Measurements from ENCODE around the gene SLC35A2. TPM values are rescaled to one million over a fixed set of nuclear protein-coding genes. Genes with fewer than 3 reads are reported as not detected.
"Not testable (repeated sequence)": the region's sequence is repeated elsewhere in the genome, so short reads cannot be mapped to it uniquely, and the experiment has no call there.

SLC35A2 gene
- total RNA-seq, 1 experiment from 2014 or later = 35.0 TPM

- TF ChIP-seq CTCF (IDR thresholded peaks at IDR 0.05 in 2 of 3, conservative IDR thresholded peaks at IDR 0.05 in 1 of 3; ENCODE audit: borderline replicate concordance in 1 of 3, insufficient read depth in 1 of 3, low read depth in 2 of 3, low read length in 2 of 3) = no peak
- no peak for TF ChIP-seq POLR2AphosphoS5 (IDR thresholded peaks at IDR 0.05; ENCODE audit: low read depth, low read length)
- no peak for TF ChIP-seq EZH2 (IDR thresholded peaks at IDR 0.05)
- no peak for TF ChIP-seq FOSL1 (IDR thresholded peaks at IDR 0.05; ENCODE audit: low read depth)
- no peak for TF ChIP-seq MAX (IDR thresholded peaks at IDR 0.05)
- TF ChIP-seq ELF1 (IDR thresholded peaks at IDR 0.05; ENCODE audit: borderline replicate concordance, low read depth) = no peak
- TF ChIP-seq JUND (IDR thresholded peaks at IDR 0.05) = no peak
- TF ChIP-seq YY1 (IDR thresholded peaks at IDR 0.05; ENCODE audit: extremely low read depth, insufficient replicate concordance, low read depth, low read length) = no peak
- TF ChIP-seq SIN3A (IDR thresholded peaks at IDR 0.05; ENCODE audit: low read depth) = no peak
- TF ChIP-seq SP1 (IDR thresholded peaks at IDR 0.05; ENCODE audit: low read depth) = no peak
Observed at GRCh38 chrX:48864210-48864609, 47.2 kb downstream of the SLC35A2 start (continued).

DNA sequence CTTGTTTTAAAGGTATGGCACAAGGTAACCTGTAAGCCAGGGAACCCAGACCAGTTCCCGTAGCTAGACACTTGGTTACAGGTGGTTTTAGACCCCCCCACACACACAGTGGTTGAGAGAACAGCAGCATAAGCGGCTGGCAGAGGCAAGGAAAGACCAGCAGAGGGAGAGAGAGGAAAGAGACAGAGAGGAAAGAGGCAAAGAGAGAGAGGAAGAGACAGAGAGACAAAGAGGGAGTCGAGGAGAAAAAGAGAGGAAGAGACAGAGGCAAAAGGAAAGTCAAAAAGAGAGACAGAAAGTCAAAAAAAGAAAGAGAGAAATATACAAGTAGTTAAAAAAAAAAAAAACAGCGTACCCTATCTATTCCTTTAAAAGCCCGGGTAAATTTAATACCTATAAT lies 56.5 kb downstream of the SLC35A2 start:
- Histone ChIP-seq H3K9me3 (ENCODE audit: control insufficient read depth in 1 of 2, insufficient read depth in 1 of 2, low read depth in 1 of 2, low read length in 2 of 2) (no peaks in the 10 kb centered on the region), H3K9ac (ENCODE audit: low read length) (no peak overlapping the region), H3K79me2 (ENCODE audit: insufficient read depth, low read length) (no peaks in the 10 kb centered on the region), H3K4me2 (ENCODE audit: low read length) (no peak overlapping the region), H3K4me1 (ENCODE audit: control insufficient read depth in 1 of 2, insufficient read depth in 2 of 2, low read length in 2 of 2) (no peaks in the 10 kb centered on the region), H3K9me2 (ENCODE audit: insufficient read depth) (no peaks in the 10 kb centered on the region), H3K27ac (ENCODE audit: low read depth, low read length) (no peak overlapping the region), H3K36me3 (ENCODE audit: control insufficient read depth in 1 of 2, insufficient read depth in 2 of 2, low read length in 2 of 2) (no peaks in the 10 kb centered on the region), H4K20me1 (ENCODE audit: insufficient read depth) (no peaks in the 10 kb centered on the region), H2AFZ (ENCODE audit: low read depth, low read length, poor library complexity, severe bottlenecking) (no peak overlapping the region), H3K27me3 (ENCODE audit: insufficient read depth, low read length) (no peaks in the 10 kb centered on the region), H3K4me3 (replicated peaks in 1 of 2; ENCODE audit: low read depth in 1 of 2, low read length in 2 of 2) (no peak overlapping the region)
- ChIA-PET RAD21 (ENCODE audit: low non-redundant PET in 1 of 2, low total read pairs in 2 of 2, uncharacterized antibody in 2 of 2, unreplicated experiment in 2 of 2) (no interaction called here), CTCF (no interaction called here), POLR2A (no interaction called here)
- TF ChIP-seq RAD21 (IDR thresholded peaks at IDR 0.05; ENCODE audit: low read depth) = peak; percentile 66
- TF ChIP-seq CEBPB (IDR thresholded peaks at IDR 0.05; ENCODE audit: low read depth) = no peak
- TF ChIP-seq CBX3 (IDR thresholded peaks at IDR 0.05; ENCODE audit: low read depth) = 0 out of 2 replicates have a peak, but pooled peaks have one; percentile 19
- peak; percentile 34 to 41 (median 40); a peak in 3 of 6 replicates for TF ChIP-seq CTCF (IDR thresholded peaks at IDR 0.05 in 2 of 3, conservative IDR thresholded peaks at IDR 0.05 in 1 of 3; ENCODE audit: borderline replicate concordance in 1 of 3, insufficient read depth in 1 of 3, low read depth in 2 of 3, low read length in 2 of 3)
- ATAC-seq (peak; percentile 38; the same call in 1 of the 2 replicates), DNase-seq (ENCODE audit: low read depth, low spot score) (peak; percentile 3)
- intact Hi-C loops (cut with micrococcal nuclease) = no loop called here
- BruUV-seq (replicated peaks) = no TSS peak

GRCh38 chrX:48854121-48854804 lies 57.2 kb downstream of the SLC35A2 start:
- H2AFZ ChIP-seq (ENCODE audit: low read depth, low read length, poor library complexity, severe bottlenecking); BruUV-seq (replicated peaks); H3K4me3 ChIP-seq (replicated peaks in 1 of 2; ENCODE audit: low read depth in 1 of 2, low read length in 2 of 2); H3K9me2 ChIP-seq (ENCODE audit: insufficient read depth); H3K9me3 ChIP-seq (ENCODE audit: control insufficient read depth in 1 of 2, insufficient read depth in 1 of 2, low read depth in 1 of 2, low read length in 2 of 2); CTCF ChIA-PET; ATAC-seq; intact Hi-C loops (cut with micrococcal nuclease); H3K27ac ChIP-seq (ENCODE audit: low read depth, low read length); DNase-seq (ENCODE audit: low read depth, low spot score); H3K4me1 ChIP-seq (ENCODE audit: control insufficient read depth in 1 of 2, insufficient read depth in 2 of 2, low read length in 2 of 2); H3K27me3 ChIP-seq (ENCODE audit: insufficient read depth, low read length); H3K9ac ChIP-seq (ENCODE audit: low read length); H3K36me3 ChIP-seq (ENCODE audit: control insufficient read depth in 1 of 2, insufficient read depth in 2 of 2, low read length in 2 of 2); H3K4me2 ChIP-seq (ENCODE audit: low read length); RAD21 ChIA-PET (ENCODE audit: low non-redundant PET in 1 of 2, low total read pairs in 2 of 2, uncharacterized antibody in 2 of 2, unreplicated experiment in 2 of 2); H3K79me2 ChIP-seq (ENCODE audit: insufficient read depth, low read length); H4K20me1 ChIP-seq (ENCODE audit: insufficient read depth); POLR2A ChIA-PET: not testable (repeated sequence)
